Hippocampal formation (tissue), 2 donors: ENCODE measurements around the gene OR12D3.
"Not testable (repeated sequence)": the region's sequence is repeated elsewhere in the genome, so short reads cannot be mapped to it uniquely, and the experiment has no call there.

ENCODE experiments used
- DNase-seq, 2 donors: peaks; one replicate each; lab custom pipeline; 2025; lab: John Stamatoyannopoulos, UW

The OR12D3 gene, protein sequence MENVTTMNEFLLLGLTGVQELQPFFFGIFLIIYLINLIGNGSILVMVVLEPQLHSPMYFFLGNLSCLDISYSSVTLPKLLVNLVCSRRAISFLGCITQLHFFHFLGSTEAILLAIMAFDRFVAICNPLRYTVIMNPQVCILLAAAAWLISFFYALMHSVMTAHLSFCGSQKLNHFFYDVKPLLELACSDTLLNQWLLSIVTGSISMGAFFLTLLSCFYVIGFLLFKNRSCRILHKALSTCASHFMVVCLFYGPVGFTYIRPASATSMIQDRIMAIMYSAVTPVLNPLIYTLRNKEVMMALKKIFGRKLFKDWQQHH

DNA sequence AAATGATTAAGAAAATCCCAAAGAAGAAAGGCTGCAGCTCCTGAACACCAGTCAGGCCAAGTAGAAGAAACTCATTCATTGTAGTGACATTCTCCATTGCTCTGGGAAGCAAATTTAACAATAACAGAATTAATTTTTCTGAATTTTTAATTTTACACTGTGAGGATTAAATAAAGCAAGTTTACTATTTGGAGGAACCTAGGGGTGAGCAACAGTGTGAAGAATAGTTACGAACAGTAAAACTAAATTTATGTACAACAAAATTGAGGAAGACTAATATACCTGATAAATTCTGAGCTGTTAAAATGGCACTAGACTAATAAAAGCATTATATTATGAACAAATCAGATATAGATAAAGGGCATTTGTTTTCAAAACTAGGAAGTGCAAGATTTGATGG lies at the start of gene OR12D3:
OR12D3 (minus strand) TSS at position 101 of the 400 bp plus-strand sequence; CDS start at position 97, 4 bp downstream.
- no peak for DNase-seq

DNA sequence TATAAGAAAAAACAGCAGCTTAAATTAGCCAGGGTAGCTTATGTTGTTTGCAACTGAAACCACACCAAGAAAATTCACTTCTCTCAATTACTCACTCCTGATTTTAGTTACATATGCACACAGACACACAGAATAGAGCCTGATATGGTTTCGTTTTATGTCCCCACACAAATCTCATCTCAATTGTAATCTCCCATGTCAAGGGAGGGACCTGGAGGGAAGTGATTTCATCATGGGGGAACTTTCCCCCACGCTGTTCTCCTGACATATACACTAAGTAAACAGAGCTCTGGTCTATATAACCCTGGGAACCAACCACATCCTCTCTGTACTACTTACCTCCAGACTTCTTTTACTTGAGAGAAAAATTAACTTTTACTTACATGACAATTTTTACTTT lies 49.5 kb upstream of the OR12D3 start:
- no peak for DNase-seq

DNA sequence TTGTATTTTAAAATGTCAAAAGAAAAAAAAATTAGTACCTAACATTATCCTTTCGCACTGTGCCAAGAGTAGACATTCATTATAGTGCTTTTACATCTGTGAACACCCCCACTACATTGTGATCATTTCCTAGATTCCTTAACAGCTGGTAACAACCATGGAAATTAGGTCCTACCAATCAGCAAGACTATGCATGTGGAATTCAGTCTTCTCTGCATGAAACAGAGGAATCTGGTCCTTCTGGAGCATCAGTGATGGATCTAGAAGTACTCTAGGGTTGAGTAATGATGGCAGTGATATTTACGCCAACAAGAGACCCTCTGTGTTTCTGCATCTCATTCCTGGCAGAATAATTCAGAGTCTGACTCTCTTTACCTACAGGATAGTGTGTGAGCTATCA lies 49.1 kb upstream of the OR12D3 start:
- no peak for DNase-seq

DNA sequence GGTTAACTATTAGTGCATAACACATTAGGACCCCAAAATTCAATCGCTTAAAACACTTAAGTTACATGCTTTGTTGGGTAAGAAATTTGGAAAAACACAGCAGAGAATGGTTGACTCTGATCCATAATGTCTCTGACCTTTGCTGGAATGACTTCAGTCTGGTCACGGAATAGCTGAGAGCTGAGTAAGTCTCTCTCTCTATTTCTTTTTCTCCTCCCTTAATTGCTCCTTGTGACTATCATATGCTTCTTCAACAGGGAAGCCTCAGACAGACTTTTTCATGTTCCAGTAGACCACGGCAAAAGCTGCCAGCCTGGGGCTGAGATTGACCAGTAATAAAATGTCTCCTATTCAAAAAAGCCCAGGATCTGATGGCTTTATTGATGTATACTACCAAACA lies 44.4 kb upstream of the OR12D3 start:
- DNase-seq, result no peak

DNA sequence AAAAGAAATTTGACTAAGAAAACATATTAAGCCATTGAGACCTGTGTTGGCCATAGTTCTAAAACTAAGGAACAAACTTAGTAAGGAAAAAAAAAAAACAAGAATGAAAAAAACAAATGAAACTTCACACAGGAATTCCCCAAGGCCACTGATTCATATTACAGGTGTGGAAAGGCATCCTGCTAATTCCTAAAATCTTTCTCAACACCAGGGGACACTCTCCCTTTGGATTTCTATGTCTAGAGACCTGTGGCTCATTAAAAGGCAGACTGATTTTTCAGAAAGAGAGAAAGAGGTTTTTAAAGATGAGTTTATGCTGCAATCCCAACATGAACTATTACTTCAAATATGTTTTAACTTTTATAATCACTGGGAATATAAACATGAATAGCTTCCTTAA lies 39.5 kb upstream of the OR12D3 start, which contains the start of gene OR12D1:
OR12D1 (plus strand) TSS at position 341 of the 400 bp plus-strand sequence.
- DNase-seq, result no peak

DNA sequence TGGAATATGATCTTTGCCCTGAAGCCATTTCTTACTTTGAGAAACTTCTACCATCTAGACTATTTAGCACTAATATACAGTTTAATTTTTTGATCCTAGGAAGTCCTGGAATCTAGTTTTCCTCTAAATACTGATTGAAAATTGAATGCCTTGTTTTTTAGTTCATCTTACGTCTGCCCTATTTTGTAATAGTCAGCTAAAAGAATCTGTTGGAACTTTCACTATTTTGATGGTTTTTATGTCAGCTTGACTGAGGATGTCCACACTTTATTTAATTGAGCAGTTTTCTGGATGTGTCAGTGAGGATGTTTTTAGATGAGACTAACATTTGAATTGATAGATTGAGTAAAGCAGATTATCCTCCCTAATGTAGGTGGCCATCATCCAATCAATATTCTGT lies 28.7 kb upstream of the OR12D3 start:
- no peak for DNase-seq

DNA sequence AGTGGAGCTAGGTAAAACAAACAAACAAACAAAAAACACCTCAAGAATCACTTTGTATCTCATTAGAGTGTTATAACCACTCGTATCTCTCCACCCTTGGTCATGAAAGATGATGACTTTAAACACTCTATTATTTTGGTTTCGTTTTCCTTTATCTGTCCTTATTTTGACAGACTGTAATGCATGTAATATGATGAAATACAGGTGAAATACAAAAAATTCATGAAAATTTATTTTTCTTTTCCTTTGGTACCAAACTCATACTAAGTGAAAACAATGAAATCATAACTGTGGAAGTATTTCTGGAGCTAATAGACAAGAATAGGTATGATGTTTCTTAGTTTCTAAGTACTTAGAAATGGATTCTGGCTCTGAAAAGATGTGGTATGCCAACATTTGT lies 24.4 kb upstream of the OR12D3 start:
- DNase-seq, result no peak

DNA sequence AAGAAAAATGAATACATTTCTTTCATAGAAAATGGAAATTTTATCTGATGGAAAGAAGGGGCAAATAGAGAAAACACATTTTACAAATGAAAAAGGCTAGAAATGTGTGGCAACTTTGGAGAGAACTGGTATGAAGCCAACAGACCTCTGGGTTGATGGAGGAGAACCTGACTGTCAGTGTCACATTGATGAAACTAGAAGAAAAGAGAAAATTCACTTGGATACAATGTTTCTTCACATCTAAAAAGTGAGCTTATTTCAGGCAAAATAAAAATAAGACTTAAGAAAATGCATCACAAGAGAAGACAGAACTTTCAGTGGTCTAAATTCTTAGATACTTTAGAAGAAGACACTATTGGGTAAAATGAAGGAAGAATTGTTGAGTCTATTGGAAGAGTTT lies 20.2 kb upstream of the OR12D3 start, which contains the start of gene OR12D2:
OR12D2 (plus strand) TSS at position 301 of the 400 bp plus-strand sequence. CDS start 1,069 bp downstream, outside the sequence.
- DNase-seq, result no peak

DNA sequence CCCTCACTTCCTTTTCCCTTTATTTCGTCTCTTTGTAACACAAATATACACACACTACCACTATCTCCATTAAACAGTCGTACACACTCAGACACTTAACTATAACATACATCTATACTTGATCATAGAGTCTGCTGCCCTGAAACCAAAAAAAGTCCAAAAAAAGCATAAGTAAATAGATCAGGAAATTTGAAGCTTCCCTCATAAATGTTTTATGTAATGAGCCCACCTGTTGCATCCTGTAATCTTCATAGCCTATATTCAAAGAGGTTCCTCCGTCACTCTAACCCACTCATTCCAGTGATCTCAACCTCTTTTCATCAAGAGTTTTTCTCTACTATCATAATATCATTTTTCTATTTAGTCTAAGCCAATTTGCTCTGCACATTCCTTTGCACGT lies 13.4 kb upstream of the OR12D3 start:
- no peak for DNase-seq

DNA sequence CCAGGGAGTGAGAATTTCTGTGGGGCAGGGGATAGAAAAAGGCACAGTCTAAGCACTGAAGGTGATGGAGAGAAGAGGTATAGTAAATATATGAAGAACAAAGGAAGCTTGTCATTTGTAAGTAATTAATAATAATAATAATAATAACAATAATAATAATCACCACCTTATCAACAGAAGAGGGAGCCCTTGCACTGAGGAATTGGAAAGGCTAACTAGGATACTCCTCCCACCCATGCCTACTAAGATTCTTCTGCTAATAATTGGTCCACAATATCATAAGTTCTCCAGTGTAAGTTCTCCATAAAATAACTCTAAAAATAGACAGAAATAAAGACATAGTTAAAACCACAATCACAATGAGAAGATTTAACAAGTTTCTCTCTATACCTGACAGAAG lies 912 bp upstream of the OR12D3 start:
- no peak for DNase-seq

DNA sequence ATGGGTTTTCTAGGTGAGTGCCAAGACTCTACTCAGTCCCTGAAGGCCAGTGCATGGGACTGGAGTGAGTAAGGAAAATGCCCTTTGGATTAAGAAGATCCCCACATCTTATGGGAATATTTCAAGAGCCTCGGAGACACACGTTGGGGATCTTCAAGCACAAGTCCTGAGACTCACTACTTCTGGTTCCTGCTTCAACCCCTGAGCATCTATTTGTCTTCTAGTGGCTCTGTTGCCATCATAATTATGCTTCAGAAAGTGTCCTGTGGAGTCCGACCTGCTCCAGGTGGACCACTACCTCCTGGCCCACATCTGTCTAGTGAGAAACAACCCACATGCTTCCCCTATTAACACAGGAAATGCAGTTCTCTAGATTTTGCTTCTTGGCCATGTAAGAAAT lies 6.3 kb downstream of the OR12D3 start, which contains the start of gene OR5V1:
OR5V1 (minus strand) TSS at position 101 of the 400 bp plus-strand sequence. CDS start 12,670 bp downstream, outside the sequence.
- no peak for DNase-seq

DNA sequence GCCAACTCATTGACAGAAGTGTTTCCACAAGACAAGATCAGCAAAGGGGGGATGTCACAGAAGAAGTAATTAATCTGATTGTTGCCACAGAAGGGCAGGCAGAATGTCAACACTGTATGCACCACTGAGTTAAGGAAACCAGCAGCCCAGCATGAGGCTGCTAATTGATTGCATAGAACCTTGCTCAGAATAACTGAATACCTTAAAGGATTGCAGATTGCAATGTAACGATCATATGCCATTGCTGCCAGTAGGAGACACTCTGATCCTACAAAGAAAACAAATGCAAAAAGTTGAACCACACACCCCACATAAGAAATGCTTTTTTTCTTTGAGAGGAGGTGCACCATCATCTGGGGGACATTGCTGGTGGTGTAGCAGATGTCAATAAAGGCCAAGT lies 19.5 kb downstream of the OR12D3 start:
- no peak for DNase-seq

DNA sequence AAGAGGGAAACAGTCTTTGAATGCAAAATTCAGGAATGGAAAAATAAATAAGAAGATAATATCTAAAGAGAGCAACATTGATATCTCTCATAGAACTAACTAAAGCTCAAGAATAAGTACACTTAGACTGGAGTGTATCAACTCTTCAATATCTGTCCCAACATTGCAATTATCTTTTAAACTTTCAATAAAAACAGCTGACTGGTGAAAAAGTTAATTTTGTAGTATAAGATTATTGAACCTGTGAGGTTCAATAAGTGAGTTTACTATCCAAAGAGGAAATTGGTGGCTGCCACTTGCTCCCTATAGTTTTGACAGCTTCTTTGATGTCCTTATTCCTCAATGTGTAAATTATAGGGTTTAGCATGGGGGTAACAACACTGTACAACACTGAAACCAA lies 20.1 kb downstream of the OR12D3 start:
- DNase-seq, result no peak

DNA sequence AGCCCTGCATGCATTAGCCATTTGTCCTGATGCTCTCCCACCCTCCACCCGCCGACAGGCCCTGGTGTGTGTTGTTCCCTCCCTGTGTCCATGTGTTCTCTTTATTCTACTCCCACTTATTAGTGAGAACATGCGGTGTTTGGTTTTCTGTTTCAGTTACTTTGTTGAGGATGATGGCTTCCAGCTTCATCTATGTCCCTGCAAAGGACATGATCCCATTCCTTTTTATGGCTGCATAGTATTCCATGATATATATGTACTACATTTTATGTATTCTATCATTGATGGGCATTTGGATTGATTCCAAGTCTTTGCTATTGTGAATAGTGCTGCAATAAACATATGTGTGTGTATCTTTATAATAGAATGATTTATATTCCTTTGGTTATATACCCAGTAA lies 25.7 kb downstream of the OR12D3 start:
- not testable (repeated sequence) for DNase-seq

DNA sequence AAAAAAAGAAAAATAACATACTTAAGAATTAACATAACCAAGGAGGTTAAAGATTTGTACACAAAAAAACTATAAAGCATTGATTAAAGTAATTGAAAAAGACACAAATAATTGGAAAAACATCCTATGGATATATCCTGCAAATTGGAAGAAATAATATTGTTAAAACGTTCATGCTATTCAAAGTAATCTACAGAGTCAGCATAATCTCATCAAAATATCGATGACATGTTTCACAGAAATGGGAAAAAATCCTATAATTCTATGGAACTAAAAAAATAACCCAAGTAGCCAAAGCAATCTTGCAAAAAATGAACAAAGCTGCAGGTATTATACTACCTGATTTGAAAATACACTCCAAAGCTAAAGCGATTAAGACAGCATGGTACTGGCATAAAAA lies 29.7 kb downstream of the OR12D3 start:
- no peak for DNase-seq

DNA sequence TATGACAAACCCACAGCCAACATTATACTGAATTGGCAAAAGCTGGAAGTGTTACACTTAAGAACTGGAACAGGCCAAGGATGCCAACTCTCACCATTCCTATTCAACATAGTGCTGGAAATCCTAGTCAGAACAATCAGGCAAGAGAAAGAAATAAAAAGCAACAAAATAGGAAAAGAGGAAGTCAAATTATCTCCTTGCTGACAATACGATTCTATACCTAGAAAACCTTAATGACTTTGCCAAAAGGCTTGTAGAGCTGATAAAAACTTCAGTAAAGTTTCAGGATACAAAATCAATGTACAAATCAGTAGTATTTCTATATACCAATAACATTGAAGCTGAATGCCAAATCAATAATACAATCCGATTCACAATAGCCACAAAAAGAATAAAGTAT lies 38.8 kb downstream of the OR12D3 start:
- DNase-seq, result no peak

DNA sequence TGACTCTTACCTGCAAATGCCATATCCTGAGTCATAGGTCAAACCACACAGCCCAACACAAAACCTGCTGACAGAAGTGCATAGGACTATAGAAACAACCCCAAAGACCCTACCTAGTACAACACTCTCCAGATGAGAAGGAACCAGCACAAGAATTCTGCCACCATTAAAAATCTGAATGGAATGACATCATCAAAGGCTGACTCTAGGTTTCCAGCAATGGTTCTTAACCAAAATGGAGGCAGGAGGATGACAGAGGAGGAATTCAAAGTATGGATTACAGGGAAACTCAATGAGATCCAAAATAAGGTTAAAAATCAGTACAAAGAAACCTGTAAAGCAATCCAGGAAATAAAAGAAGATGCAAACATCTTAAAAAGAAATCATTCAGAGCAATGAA lies 42.4 kb downstream of the OR12D3 start:
- DNase-seq, result no peak

DNA sequence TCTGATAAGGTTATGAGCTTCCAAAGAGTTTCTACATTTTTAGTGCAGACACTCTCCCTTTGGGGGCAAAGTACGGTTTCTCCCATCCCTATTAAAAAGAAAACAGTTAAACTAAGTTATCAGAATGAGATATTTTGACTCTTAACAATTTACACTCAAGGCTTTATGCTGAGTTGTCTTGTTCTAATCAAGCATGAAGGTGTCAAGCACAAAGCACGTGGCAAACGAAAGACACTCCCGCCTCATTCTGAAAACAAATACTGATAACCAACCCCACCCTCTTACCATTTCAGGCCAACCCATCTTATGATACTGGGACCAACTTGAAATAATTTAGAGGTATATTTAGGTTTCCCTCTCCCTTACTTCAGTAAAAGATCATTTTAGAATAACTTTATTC lies 49.3 kb downstream of the OR12D3 start:
- no peak for DNase-seq
